H54 (cell line): ENCODE data around the gene TMX1.
"Not testable (repeated sequence)": the region's sequence is repeated elsewhere in the genome, so short reads cannot be mapped to it uniquely, and the experiment has no call there.

ENCODE experiments used
- DNase-seq: peaks from one replicate; pipeline ENCODE4 v3.0.0; 2011; ENCODE audit warnings: low spot score, mixed read lengths; ENCODE audit not compliant: insufficient read length
- FAIRE-seq: peaks from 3 replicates; lab custom pipeline; 2011; peaks lifted over from hg19 to GRCh38; lab: Jason Lieb, UNC
- POLR2A ChIP-seq: IDR thresholded peaks from 2 replicates; pipeline ENCODE4 v1.6.1; 2011; ENCODE audit warnings: low read depth, mild to moderate bottlenecking, low read length

The TMX1 gene

GRCh38 chr14:51239813-51240803, at the start of gene TMX1:
TSS of gene TMX1 (plus strand) at chr14:51240247. CDS start at chr14:51240293, 46 bp downstream.
- DNase-seq: peak; percentile 85
- TF ChIP-seq POLR2A: peak; percentile 90
- peak; percentile 86 for FAIRE-seq

GRCh38 chr14:51201890-51202289, 38.2 kb upstream of the TMX1 start:
- TF ChIP-seq POLR2A: no peak
- no peak for DNase-seq
- no peak for FAIRE-seq

- TF ChIP-seq POLR2A: no peak
- no peak for DNase-seq
- no peak for FAIRE-seq
Observed at GRCh38 chr14:51202914-51203665, 37.0 kb upstream of the TMX1 start.

- DNase-seq (no peak), FAIRE-seq (no peak)
- TF ChIP-seq POLR2A: no peak
Observed at GRCh38 chr14:51203881-51204280, 36.2 kb upstream of the TMX1 start.

- TF ChIP-seq POLR2A: no peak
- FAIRE-seq (no peak), DNase-seq (no peak)
Observed at GRCh38 chr14:51205486-51205885, 34.6 kb upstream of the TMX1 start.

GRCh38 chr14:51206462-51206861, 33.6 kb upstream of the TMX1 start:
- FAIRE-seq (no peak), DNase-seq (no peak)
- TF ChIP-seq POLR2A: no peak

- TF ChIP-seq POLR2A: no peak
- FAIRE-seq (no peak), DNase-seq (no peak)
Observed at GRCh38 chr14:51207621-51208020, 32.4 kb upstream of the TMX1 start.

- FAIRE-seq (no peak), DNase-seq (no peak)
Observed at GRCh38 chr14:51208982-51209381, 31.1 kb upstream of the TMX1 start.

GRCh38 chr14:51209457-51209856, 30.6 kb upstream of the TMX1 start:
- TF ChIP-seq POLR2A: no peak
- FAIRE-seq (no peak), DNase-seq (no peak)

More at GRCh38 chr14:51208982-51209381, 31.1 kb upstream of the TMX1 start:
- no peak for TF ChIP-seq POLR2A

- TF ChIP-seq POLR2A: no peak
- DNase-seq (no peak), FAIRE-seq (no peak)
Observed at GRCh38 chr14:51210594-51210993, 29.5 kb upstream of the TMX1 start.

GRCh38 chr14:51211149-51211548, 28.9 kb upstream of the TMX1 start:
- no peak for TF ChIP-seq POLR2A
- FAIRE-seq: no peak
- no peak for DNase-seq

GRCh38 chr14:51216602-51217001, 23.4 kb upstream of the TMX1 start:
- TF ChIP-seq POLR2A: no peak
- DNase-seq: no peak
- FAIRE-seq: no peak

- FAIRE-seq (no peak), DNase-seq (no peak)
Observed at GRCh38 chr14:51219473-51220448, 20.3 kb upstream of the TMX1 start.

GRCh38 chr14:51223463-51223862, 16.6 kb upstream of the TMX1 start:
- DNase-seq, FAIRE-seq: not testable (repeated sequence)

More at GRCh38 chr14:51219473-51220448, 20.3 kb upstream of the TMX1 start:
- no peak for TF ChIP-seq POLR2A
